HG02798 (cell line): ENCODE data around the gene UMPS.

Experiments
- ATAC-seq: cut with Tn5 transposase; IDR thresholded peaks from one replicate; pipeline ENCODE4 v1.9.1; 2021; ENCODE audit warnings: mild to moderate bottlenecking; ENCODE audit not compliant: unreplicated experiment, poor library complexity

Gene UMPS

GRCh38 chr3:124793054-124793739, 62.9 kb downstream of the UMPS start:
- no peak for ATAC-seq

GRCh38 chr3:124796477-124796876, 66.2 kb downstream of the UMPS start:
- no peak for ATAC-seq

GRCh38 chr3:124797426-124797945, 67.2 kb downstream of the UMPS start:
- ATAC-seq, result no peak
